Activated CD4-positive, alpha-beta T cell treated with anti-CD3 and anti-CD28 coated beads, Interleukin-2, Interleukin-6, amounts not matched to agents 100 ng/mL and 50 ng/mL, durations not matched to agents 16 hours and 8 hours (primary cell): Measurements from ENCODE around the gene ATP8B2.
"Not testable (repeated sequence)": the region's sequence is repeated elsewhere in the genome, so short reads cannot be mapped to it uniquely, and the experiment has no call there.

Experiments used
- DNase-seq: peaks from one replicate; pipeline ENCODE4 v3.0.0-alpha.2; 2020

ATP8B2 gene

GRCh38 chr1:154324669-154325582 lies at the start of gene ATP8B2:
Gene ATP8B2, plus strand, starts transcription at chr1:154325525. Its CDS starts 2,617 bp downstream, at chr1:154328142.
- DNase-seq = peak; percentile 92

GRCh38 chr1:154276797-154277196 lies 48.5 kb upstream of the ATP8B2 start:
- DNase-seq = peak; percentile 32

- DNase-seq = not testable (repeated sequence)
Measured at GRCh38 chr1:154287591-154287990, 37.7 kb upstream of the ATP8B2 start.

GRCh38 chr1:154288661-154289060 lies 36.7 kb upstream of the ATP8B2 start:
- DNase-seq = no peak

- no peak for DNase-seq
Measured at GRCh38 chr1:154290921-154291320, 34.4 kb upstream of the ATP8B2 start.

GRCh38 chr1:154295408-154296235 lies 29.7 kb upstream of the ATP8B2 start:
- no peak for DNase-seq

- no peak for DNase-seq
Measured at GRCh38 chr1:154301582-154301981, 23.7 kb upstream of the ATP8B2 start.

GRCh38 chr1:154304664-154305337 lies 20.5 kb upstream of the ATP8B2 start:
- peak; percentile 65 for DNase-seq

GRCh38 chr1:154306151-154306550 lies 19.2 kb upstream of the ATP8B2 start:
- no peak for DNase-seq

GRCh38 chr1:154307670-154308270 lies 17.6 kb upstream of the ATP8B2 start:
- DNase-seq = peak; percentile 47

- not testable (repeated sequence) for DNase-seq
Measured at GRCh38 chr1:154309136-154309535, 16.2 kb upstream of the ATP8B2 start.

- not testable (repeated sequence) for DNase-seq
Measured at GRCh38 chr1:154312229-154313065, 12.9 kb upstream of the ATP8B2 start.

GRCh38 chr1:154313066-154313356 lies 12.3 kb upstream of the ATP8B2 start:
- no peak for DNase-seq

- DNase-seq = not testable (repeated sequence)
Measured at GRCh38 chr1:154314226-154314625, 11.1 kb upstream of the ATP8B2 start.

- no peak for DNase-seq
Measured at GRCh38 chr1:154316704-154317103, 8.6 kb upstream of the ATP8B2 start.

GRCh38 chr1:154318386-154318785 lies 6.9 kb upstream of the ATP8B2 start:
- DNase-seq = no peak

GRCh38 chr1:154320882-154321608 lies 4.3 kb upstream of the ATP8B2 start, which contains the start of gene AQP10:
Gene AQP10, plus strand, starts transcription at chr1:154321093. Its CDS starts 63 bp downstream, at chr1:154321156.
- DNase-seq = no peak

GRCh38 chr1:154321609-154321934 lies 3.8 kb upstream of the ATP8B2 start:
- DNase-seq = not testable (repeated sequence)

GRCh38 chr1:154323493-154323892 lies 1.8 kb upstream of the ATP8B2 start:
- no peak for DNase-seq

GRCh38 chr1:154324241-154324640 lies 1.1 kb upstream of the ATP8B2 start:
- no peak for DNase-seq
